ENCODE measurements around the gene TBC1D4. TPM values are rescaled to one million over a fixed set of nuclear protein-coding genes. Genes with fewer than 3 reads are reported as not detected.

The TBC1D4 gene
- total RNA-seq, 1 donor from 2014 or later: 5.3 TPM

DNA sequence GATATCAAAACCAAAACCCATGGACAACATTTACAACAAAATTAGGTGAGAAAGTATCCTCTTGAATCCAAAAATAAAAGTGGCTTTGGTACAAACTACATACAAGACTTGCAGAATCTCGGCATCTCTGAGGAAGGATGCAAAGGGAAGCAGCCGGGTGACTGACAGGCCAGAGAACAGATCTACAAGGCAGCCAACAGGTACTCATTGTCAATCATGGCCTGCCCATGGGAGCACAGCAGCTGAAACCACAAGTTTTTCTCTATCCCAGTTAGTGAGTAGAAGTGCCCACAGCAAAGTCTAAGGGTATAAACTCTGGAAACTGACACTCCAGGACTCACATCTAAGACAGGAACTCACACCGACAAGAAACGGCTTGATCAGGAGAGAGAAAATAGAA is 74.5 kb downstream of the TBC1D4 start:
- no peaks in the 10 kb centered on the region for H3K36me3 Mint-ChIP-seq (ENCODE audit: unreplicated experiment)
- TF ChIP-seq, protein P1, sequence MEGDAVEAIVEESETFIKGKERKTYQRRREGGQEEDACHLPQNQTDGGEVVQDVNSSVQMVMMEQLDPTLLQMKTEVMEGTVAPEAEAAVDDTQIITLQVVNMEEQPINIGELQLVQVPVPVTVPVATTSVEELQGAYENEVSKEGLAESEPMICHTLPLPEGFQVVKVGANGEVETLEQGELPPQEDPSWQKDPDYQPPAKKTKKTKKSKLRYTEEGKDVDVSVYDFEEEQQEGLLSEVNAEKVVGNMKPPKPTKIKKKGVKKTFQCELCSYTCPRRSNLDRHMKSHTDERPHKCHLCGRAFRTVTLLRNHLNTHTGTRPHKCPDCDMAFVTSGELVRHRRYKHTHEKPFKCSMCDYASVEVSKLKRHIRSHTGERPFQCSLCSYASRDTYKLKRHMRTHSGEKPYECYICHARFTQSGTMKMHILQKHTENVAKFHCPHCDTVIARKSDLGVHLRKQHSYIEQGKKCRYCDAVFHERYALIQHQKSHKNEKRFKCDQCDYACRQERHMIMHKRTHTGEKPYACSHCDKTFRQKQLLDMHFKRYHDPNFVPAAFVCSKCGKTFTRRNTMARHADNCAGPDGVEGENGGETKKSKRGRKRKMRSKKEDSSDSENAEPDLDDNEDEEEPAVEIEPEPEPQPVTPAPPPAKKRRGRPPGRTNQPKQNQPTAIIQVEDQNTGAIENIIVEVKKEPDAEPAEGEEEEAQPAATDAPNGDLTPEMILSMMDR (IDR thresholded peaks at IDR 0.05): no peak
- no peaks in the 10 kb centered on the region for H3K9me3 Mint-ChIP-seq (ENCODE audit: unreplicated experiment)
- no peak for DNase-seq (ENCODE audit: extremely low spot score, unreplicated experiment)
- no peaks in the 10 kb centered on the region for H3K27me3 Mint-ChIP-seq (ENCODE audit: unreplicated experiment)
- H3K27ac Mint-ChIP-seq (ENCODE audit: unreplicated experiment): no peak overlapping the region
- no peak overlapping the region for H3K4me3 Mint-ChIP-seq (ENCODE audit: unreplicated experiment)
- H3K4me1 Mint-ChIP-seq (ENCODE audit: unreplicated experiment): peaks cover 10% of the 10 kb centered on the region

DNA sequence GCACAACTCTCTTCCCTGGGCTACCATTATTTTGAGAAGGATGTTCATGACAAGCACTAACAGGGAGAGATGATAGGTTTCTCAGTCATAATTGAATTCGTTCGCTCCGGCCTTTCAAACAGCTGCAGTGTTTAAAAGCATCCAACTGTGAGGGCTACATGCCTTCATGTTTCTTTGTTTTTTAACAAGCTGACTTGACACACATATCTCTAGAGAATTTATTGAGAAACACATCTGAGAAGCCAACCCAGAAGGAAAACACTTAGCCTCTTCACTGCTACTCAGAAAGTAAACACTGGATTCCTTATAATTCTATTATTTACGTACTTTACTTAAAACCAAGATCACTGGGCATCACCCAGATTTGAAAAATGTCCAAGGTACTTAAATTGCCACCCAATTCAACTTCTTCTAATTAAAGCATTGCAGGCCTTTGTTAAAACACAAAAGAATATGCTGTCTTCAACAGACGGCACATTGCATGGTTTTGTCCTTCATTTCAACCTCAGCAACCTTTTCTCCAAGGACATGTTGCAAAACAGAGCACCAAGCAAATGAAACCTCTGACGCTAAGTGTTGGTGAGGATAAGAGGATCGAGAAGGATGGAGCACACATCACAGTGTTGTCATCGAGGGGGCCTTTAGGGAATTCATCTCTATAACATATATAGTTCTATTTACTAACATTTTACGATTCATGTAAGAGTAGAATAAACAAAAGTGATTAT is 75.8 kb downstream of the TBC1D4 start:
- no peak overlapping the region for H3K4me3 Mint-ChIP-seq (ENCODE audit: unreplicated experiment)
- TF ChIP-seq, protein P1 (IDR thresholded peaks at IDR 0.05): no peak
- DNase-seq (ENCODE audit: extremely low spot score, unreplicated experiment): no peak
- H3K4me1 Mint-ChIP-seq (ENCODE audit: unreplicated experiment): peaks cover 10% of the 10 kb centered on the region
- no peaks in the 10 kb centered on the region for H3K9me3 Mint-ChIP-seq (ENCODE audit: unreplicated experiment)
- peak overlapping the region; percentile 65 for H3K27ac Mint-ChIP-seq (ENCODE audit: unreplicated experiment)
- H3K36me3 Mint-ChIP-seq (ENCODE audit: unreplicated experiment): no peaks in the 10 kb centered on the region
- H3K27me3 Mint-ChIP-seq (ENCODE audit: unreplicated experiment): no peaks in the 10 kb centered on the region

DNA sequence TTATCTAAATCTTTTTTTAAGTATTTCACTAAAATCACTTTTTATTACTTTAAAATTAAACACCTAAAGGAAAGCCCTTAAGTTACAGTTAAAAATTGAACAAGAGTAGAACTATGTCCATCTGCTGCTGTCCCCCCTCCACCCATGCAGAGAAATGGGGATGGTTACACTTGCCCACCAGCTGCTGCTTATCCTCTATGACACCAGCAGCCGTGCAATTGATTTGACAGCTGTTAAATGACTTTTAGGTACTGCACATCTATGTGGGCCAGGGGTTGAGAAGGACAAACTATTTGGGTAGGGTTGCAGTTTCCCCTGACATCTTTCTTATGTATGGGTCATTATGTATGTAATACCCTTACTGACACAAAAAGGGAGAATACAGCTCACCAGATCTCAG is 77.2 kb downstream of the TBC1D4 start:
- Mint-ChIP-seq H3K36me3 (ENCODE audit: unreplicated experiment) (no peaks in the 10 kb centered on the region), H3K27me3 (ENCODE audit: unreplicated experiment) (no peaks in the 10 kb centered on the region), H3K4me3 (ENCODE audit: unreplicated experiment) (no peak overlapping the region), H3K4me1 (ENCODE audit: unreplicated experiment) (peaks cover 20% of the 10 kb centered on the region), H3K9me3 (ENCODE audit: unreplicated experiment) (no peaks in the 10 kb centered on the region), H3K27ac (ENCODE audit: unreplicated experiment) (no peak overlapping the region)
- TF ChIP-seq, protein P1 (IDR thresholded peaks at IDR 0.05): no peak
- DNase-seq (ENCODE audit: extremely low spot score, unreplicated experiment): no peak

DNA sequence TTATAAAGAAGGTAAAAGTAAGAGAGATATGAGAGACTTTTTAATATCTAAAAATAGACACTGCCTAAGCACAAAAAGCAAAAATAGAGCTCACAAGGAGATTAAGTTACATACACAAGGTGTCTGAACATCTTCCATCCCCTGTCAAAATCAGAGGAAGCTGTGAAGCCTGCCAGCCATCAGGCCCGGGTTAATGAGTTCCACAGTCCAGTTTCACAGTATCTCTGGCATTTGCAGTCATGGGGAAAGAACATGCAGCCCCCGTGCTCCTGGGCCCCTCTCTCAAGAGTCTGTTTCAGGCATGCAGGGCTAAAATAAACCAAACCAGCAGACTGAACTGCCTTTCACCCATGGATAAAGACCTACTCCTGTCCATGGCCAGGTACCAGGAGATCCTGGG is 79.2 kb downstream of the TBC1D4 start:
- TF ChIP-seq, protein P1 (IDR thresholded peaks at IDR 0.05): no peak
- H3K9me3 Mint-ChIP-seq (ENCODE audit: unreplicated experiment): peaks cover 10% of the 10 kb centered on the region
- DNase-seq (ENCODE audit: extremely low spot score, unreplicated experiment): no peak
- H3K4me3 Mint-ChIP-seq (ENCODE audit: unreplicated experiment): no peak overlapping the region
- no peaks in the 10 kb centered on the region for H3K27me3 Mint-ChIP-seq (ENCODE audit: unreplicated experiment)
- peaks cover 21% of the 10 kb centered on the region for H3K4me1 Mint-ChIP-seq (ENCODE audit: unreplicated experiment)
- no peaks in the 10 kb centered on the region for H3K36me3 Mint-ChIP-seq (ENCODE audit: unreplicated experiment)
- no peak overlapping the region for H3K27ac Mint-ChIP-seq (ENCODE audit: unreplicated experiment)

DNA sequence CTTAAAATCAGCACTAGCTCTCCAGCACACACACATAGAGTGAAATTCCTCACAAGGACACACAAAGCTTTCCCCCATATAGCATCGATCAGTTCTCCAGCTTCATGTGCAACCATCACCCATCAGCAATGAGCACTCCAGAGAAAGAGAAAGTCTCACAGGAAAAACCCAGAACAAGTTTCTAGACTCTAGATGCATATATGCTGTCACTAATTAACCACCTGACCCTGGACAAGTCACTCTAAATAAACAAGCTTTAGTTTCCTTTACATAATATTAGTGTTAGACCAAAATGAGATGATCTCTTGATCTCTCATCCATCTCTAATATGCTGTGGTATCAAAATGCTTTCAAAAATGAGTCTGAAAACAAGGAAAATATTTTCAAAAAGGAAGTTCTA is 81.2 kb downstream of the TBC1D4 start:
- H3K9me3 Mint-ChIP-seq (ENCODE audit: unreplicated experiment): peaks cover 17% of the 10 kb centered on the region
- H3K27me3 Mint-ChIP-seq (ENCODE audit: unreplicated experiment): no peaks in the 10 kb centered on the region
- no peaks in the 10 kb centered on the region for H3K36me3 Mint-ChIP-seq (ENCODE audit: unreplicated experiment)
- H3K27ac Mint-ChIP-seq (ENCODE audit: unreplicated experiment): no peak overlapping the region
- DNase-seq (ENCODE audit: extremely low spot score, unreplicated experiment): no peak
- peaks cover 13% of the 10 kb centered on the region for H3K4me1 Mint-ChIP-seq (ENCODE audit: unreplicated experiment)
- TF ChIP-seq, protein P1 (IDR thresholded peaks at IDR 0.05): no peak
- no peak overlapping the region for H3K4me3 Mint-ChIP-seq (ENCODE audit: unreplicated experiment)

Measured in osteocyte (in vitro differentiated cells).